ENCODE results near the gene LRRFIP1. TPM values are rescaled to one million over a fixed set of nuclear protein-coding genes. Genes with fewer than 3 reads are reported as not detected.

LRRFIP1 gene
- total and polyA plus RNA-seq, 2 of the 13 experiments (the other 11 are each of a cell fraction or from before 2014, with no cell fraction given) = 15.9 to 40.5 TPM

DNA sequence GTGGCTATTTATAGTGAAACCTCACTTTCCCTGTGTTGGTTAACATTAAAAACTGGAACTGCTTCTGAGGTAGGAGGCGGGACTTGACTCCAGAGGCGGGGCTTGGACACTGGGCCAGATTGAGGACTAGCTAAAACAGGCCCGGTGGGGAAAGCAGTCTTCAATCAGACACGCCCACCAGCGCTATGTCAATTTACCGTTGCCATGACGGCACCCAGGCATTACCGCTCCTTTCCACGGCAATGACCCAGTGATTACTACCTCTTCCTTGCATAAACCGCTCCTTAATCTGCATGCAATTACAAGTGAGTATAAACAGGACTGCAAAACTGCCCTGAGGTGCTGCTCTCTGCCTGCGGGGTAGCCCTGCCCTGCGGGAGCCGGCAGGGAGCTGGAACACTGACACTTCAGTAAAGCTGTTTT is 35.3 kb downstream of the LRRFIP1 start:
- Histone ChIP-seq H3K9me3 (ENCODE audit: low read length) (no peaks in the 10 kb centered on the region), H3K4me3 (replicated peaks in 1 of 3; ENCODE audit: insufficient read depth in 1 of 3, low read depth in 2 of 3, low read length in 3 of 3) (peak overlapping the region in 1 of 3 experiments; percentile 16; a peak in 1 of 6 replicates), H3K27me3 (ENCODE audit: control insufficient read depth in 1 of 2, insufficient read depth in 2 of 2, low read length in 2 of 2) (no peaks in the 10 kb centered on the region), H3K27ac (ENCODE audit: extremely low read length, insufficient read depth, low read length) (no peak overlapping the region), H2AFZ (ENCODE audit: low read length) (no peak overlapping the region), H3K36me3 (replicated peaks in 1 of 2; ENCODE audit: control insufficient read depth in 1 of 2, insufficient read depth in 2 of 2, low read length in 2 of 2) (no peaks in the 10 kb centered on the region), H3K4me1 (ENCODE audit: insufficient read depth, low read length) (peaks cover 41% of the 10 kb centered on the region), H3K9ac (ENCODE audit: insufficient read depth, low read depth, low read length) (no peak overlapping the region), H3K79me2 (ENCODE audit: insufficient read depth, low read length) (no peaks in the 10 kb centered on the region), H3K4me2 (ENCODE audit: low read depth, low read length) (peak overlapping the region; percentile 60), H4K20me1 (ENCODE audit: insufficient read depth, low read length) (no peaks in the 10 kb centered on the region)
- FAIRE-seq (peak; percentile 81), DNase-seq (ENCODE audit: low spot score) (peak; percentile 71), ATAC-seq (peak; percentile 82)
- intact Hi-C loops (cut with micrococcal nuclease; ENCODE audit: unreplicated experiment) (no loop called here), in situ Hi-C loops (cut with HindIII; ENCODE audit: extremely low pct_ligation_motif_present, low pct_unique_long_range_greater_than_20kb) (no loop called here)
- BruUV-seq (replicated peaks) = no TSS peak
- POLR2A ChIA-PET = interaction anchor here (1.4 kb wide), 1 partner anchor 49 kb away, joined by 3 read pairs; no protein-coding TSS in a partner anchor
- CTCF ChIA-PET (ENCODE audit: low intra/inter-chr PET ratio, low total read pairs) = interaction anchor here (0.8 kb wide), 1 partner anchor 83 kb away, joined by 3 read pairs; no protein-coding TSS in a partner anchor
- WGBS (ENCODE audit: low lambda C conversion rate) = 17% methylated on average over 13 of the region's 13 CpGs
- TF ChIP-seq TBX2 (CRISPR knock-in tag; IDR thresholded peaks at IDR 0.05; ENCODE audit: borderline replicate concordance) = no peak
- TF ChIP-seq, protein P1, sequence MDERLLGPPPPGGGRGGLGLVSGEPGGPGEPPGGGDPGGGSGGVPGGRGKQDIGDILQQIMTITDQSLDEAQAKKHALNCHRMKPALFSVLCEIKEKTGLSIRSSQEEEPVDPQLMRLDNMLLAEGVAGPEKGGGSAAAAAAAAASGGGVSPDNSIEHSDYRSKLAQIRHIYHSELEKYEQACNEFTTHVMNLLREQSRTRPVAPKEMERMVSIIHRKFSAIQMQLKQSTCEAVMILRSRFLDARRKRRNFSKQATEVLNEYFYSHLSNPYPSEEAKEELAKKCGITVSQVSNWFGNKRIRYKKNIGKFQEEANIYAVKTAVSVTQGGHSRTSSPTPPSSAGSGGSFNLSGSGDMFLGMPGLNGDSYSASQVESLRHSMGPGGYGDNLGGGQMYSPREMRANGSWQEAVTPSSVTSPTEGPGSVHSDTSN (CRISPR knock-in tag; IDR thresholded peaks at IDR 0.05) = 0 out of 2 replicates have a peak, but pooled peaks have one; percentile 53
- TF ChIP-seq ZFP1 (CRISPR knock-in tag; IDR thresholded peaks at IDR 0.05) = no peak
- TF ChIP-seq, protein P2, sequence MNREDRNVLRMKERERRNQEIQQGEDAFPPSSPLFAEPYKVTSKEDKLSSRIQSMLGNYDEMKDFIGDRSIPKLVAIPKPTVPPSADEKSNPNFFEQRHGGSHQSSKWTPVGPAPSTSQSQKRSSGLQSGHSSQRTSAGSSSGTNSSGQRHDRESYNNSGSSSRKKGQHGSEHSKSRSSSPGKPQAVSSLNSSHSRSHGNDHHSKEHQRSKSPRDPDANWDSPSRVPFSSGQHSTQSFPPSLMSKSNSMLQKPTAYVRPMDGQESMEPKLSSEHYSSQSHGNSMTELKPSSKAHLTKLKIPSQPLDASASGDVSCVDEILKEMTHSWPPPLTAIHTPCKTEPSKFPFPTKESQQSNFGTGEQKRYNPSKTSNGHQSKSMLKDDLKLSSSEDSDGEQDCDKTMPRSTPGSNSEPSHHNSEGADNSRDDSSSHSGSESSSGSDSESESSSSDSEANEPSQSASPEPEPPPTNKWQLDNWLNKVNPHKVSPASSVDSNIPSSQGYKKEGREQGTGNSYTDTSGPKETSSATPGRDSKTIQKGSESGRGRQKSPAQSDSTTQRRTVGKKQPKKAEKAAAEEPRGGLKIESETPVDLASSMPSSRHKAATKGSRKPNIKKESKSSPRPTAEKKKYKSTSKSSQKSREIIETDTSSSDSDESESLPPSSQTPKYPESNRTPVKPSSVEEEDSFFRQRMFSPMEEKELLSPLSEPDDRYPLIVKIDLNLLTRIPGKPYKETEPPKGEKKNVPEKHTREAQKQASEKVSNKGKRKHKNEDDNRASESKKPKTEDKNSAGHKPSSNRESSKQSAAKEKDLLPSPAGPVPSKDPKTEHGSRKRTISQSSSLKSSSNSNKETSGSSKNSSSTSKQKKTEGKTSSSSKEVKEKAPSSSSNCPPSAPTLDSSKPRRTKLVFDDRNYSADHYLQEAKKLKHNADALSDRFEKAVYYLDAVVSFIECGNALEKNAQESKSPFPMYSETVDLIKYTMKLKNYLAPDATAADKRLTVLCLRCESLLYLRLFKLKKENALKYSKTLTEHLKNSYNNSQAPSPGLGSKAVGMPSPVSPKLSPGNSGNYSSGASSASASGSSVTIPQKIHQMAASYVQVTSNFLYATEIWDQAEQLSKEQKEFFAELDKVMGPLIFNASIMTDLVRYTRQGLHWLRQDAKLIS (CRISPR knock-in tag; IDR thresholded peaks at IDR 0.05) = no peak
- no peak for TF ChIP-seq CAMTA2 (CRISPR knock-in tag; IDR thresholded peaks at IDR 0.05; ENCODE audit: borderline replicate concordance)
- TF ChIP-seq SP5 (CRISPR knock-in tag; IDR thresholded peaks at IDR 0.05; ENCODE audit: borderline replicate concordance, low read depth) = peak; percentile 60; the same call in 1 of the 2 replicates
- TF ChIP-seq KDM4B (CRISPR knock-in tag; IDR thresholded peaks at IDR 0.05) = no peak
- no peak for TF ChIP-seq GZF1 (CRISPR knock-in tag; IDR thresholded peaks at IDR 0.05)
- TF ChIP-seq, protein P3, sequence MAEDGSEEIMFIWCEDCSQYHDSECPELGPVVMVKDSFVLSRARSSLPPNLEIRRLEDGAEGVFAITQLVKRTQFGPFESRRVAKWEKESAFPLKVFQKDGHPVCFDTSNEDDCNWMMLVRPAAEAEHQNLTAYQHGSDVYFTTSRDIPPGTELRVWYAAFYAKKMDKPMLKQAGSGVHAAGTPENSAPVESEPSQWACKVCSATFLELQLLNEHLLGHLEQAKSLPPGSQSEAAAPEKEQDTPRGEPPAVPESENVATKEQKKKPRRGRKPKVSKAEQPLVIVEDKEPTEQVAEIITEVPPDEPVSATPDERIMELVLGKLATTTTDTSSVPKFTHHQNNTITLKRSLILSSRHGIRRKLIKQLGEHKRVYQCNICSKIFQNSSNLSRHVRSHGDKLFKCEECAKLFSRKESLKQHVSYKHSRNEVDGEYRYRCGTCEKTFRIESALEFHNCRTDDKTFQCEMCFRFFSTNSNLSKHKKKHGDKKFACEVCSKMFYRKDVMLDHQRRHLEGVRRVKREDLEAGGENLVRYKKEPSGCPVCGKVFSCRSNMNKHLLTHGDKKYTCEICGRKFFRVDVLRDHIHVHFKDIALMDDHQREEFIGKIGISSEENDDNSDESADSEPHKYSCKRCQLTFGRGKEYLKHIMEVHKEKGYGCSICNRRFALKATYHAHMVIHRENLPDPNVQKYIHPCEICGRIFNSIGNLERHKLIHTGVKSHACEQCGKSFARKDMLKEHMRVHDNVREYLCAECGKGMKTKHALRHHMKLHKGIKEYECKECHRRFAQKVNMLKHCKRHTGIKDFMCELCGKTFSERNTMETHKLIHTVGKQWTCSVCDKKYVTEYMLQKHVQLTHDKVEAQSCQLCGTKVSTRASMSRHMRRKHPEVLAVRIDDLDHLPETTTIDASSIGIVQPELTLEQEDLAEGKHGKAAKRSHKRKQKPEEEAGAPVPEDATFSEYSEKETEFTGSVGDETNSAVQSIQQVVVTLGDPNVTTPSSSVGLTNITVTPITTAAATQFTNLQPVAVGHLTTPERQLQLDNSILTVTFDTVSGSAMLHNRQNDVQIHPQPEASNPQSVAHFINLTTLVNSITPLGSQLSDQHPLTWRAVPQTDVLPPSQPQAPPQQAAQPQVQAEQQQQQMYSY (CRISPR knock-in tag; IDR thresholded peaks at IDR 0.05) = no peak
- TF ChIP-seq ZNF274 (CRISPR knock-in tag; IDR thresholded peaks at IDR 0.05) = no peak
- TF ChIP-seq, protein P4, sequence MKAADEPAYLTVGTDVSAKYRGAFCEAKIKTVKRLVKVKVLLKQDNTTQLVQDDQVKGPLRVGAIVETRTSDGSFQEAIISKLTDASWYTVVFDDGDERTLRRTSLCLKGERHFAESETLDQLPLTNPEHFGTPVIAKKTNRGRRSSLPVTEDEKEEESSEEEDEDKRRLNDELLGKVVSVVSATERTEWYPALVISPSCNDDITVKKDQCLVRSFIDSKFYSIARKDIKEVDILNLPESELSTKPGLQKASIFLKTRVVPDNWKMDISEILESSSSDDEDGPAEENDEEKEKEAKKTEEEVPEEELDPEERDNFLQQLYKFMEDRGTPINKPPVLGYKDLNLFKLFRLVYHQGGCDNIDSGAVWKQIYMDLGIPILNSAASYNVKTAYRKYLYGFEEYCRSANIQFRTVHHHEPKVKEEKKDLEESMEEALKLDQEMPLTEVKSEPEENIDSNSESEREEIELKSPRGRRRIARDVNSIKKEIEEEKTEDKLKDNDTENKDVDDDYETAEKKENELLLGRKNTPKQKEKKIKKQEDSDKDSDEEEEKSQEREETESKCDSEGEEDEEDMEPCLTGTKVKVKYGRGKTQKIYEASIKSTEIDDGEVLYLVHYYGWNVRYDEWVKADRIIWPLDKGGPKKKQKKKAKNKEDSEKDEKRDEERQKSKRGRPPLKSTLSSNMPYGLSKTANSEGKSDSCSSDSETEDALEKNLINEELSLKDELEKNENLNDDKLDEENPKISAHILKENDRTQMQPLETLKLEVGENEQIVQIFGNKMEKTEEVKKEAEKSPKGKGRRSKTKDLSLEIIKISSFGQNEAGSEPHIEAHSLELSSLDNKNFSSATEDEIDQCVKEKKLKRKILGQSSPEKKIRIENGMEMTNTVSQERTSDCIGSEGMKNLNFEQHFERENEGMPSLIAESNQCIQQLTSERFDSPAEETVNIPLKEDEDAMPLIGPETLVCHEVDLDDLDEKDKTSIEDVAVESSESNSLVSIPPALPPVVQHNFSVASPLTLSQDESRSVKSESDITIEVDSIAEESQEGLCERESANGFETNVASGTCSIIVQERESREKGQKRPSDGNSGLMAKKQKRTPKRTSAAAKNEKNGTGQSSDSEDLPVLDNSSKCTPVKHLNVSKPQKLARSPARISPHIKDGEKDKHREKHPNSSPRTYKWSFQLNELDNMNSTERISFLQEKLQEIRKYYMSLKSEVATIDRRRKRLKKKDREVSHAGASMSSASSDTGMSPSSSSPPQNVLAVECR (CRISPR knock-in tag; IDR thresholded peaks at IDR 0.05; ENCODE audit: borderline replicate concordance) = peak; percentile 4; the same call in 1 of the 2 replicates
- no peak for TF ChIP-seq ZNF160 (CRISPR knock-in tag; IDR thresholded peaks at IDR 0.05)

Data from HepG2 (cell line).